Uterus (tissue), 4 donors: ENCODE results near the gene UVRAG. TPM values are rescaled to one million over a fixed set of nuclear protein-coding genes. Genes with fewer than 3 reads are reported as not detected.

Experiments
- DNase-seq, 2 donors: peaks; one replicate each; pipeline ENCODE4 v3.0.0-alpha.2; 2019 to 2020
- H3K27ac ChIP-seq, 2 donors: fragments of 200-600 bp; sonication (generic); 1 replicate in 1 of 2; 2 replicates in 1 of 2; pipeline ENCODE4 v1.5.1; 2016 to 2018
- H3K27me3 ChIP-seq, 2 donors: fragments of 200-600 bp; sonication (generic); one replicate each; pipeline ENCODE4 v1.5.1; 2018 to 2019; ENCODE audit warnings: control low read depth in 1 of 2
- H3K36me3 ChIP-seq, 2 donors: fragments of 200-600 bp; sonication (generic); one replicate each; pipeline ENCODE4 v1.5.1; 2019; ENCODE audit warnings: control low read depth in 1 of 2
- H3K4me1 ChIP-seq, 2 donors: fragments of 200-600 bp; sonication (generic); one replicate each; pipeline ENCODE4 v1.5.1; 2018 to 2019; ENCODE audit warnings: control low read depth in 1 of 2
- H3K4me3 ChIP-seq, 2 donors: fragments of 200-600 bp; sonication (generic); 1 replicate in 1 of 2; 2 replicates in 1 of 2; pipeline ENCODE4 v1.5.1; 2018 to 2019; ENCODE audit warnings: mild to moderate bottlenecking in 1 of 2
- H3K9me3 ChIP-seq, 2 donors: fragments of 200-600 bp; sonication (generic); one replicate each; pipeline ENCODE4 v1.5.1; 2019; ENCODE audit warnings: control low read depth in 1 of 2
- CTCF ChIP-seq, 4 experiments: fragments of 200-600 bp in 2 of 4; fragments of 450-650 bp in 2 of 4; sonication (generic) in 2 of 4; IDR thresholded peaks; one replicate each; pipeline ENCODE4 v1.5.1; 2016 to 2019; ENCODE audit warnings: antibody characterized with exemption in 4 of 4, mild to moderate bottlenecking in 2 of 4, moderate library complexity in 1 of 4
- POLR2A ChIP-seq, 2 donors: fragments of 450-650 bp; IDR thresholded peaks; one replicate each; pipeline ENCODE4 v1.6.1; 2016; ENCODE audit warnings: antibody characterized with exemption in 2 of 2, mild to moderate bottlenecking in 1 of 2, moderate library complexity in 1 of 2
- intact Hi-C: fragments of 100-400 bp; cut with DNase I; formaldehyde crosslinking; loops from one replicate; pipeline ENCODE4 v1.15.1; 2023; ENCODE audit warnings: low total_unique reads
- small RNA-seq: library from RNA; depleted of rRNA; stranded (forward); fragments of <200 nt; gene quantifications from one replicate; pipeline ENCODE3, GENCODE V24; 2016
- total RNA-seq, 4 donors: library from RNA; depleted of rRNA in 3 of 4; stranded (reverse); fragments of >200 nt in 3 of 4; gene quantifications; one replicate each; pipeline versions ENCODE4 v1.1.0 to v1.2.4, GENCODE V29; 2014 to 2023
- donor health status: DM: yes; HTN: yes; CAD: no.

Gene UVRAG
- total RNA-seq, 4 donors from 2014 or later = 14.9 to 42.9 (median 26.4) TPM

- intact Hi-C loops = no loop called here
These were observed 374.7 kb downstream of the UVRAG start for GRCh38 chr11:76189682-76190081.

GRCh38 chr11:76190376-76190775 is 375.4 kb downstream of the UVRAG start:
- DNase-seq = no peak
- Histone ChIP-seq H3K27ac (no peak overlapping the region), H3K27me3 (no peaks in the 10 kb centered on the region), H3K4me3 (no peak overlapping the region), H3K4me1 (no peaks in the 10 kb centered on the region), H3K36me3 (no peaks in the 10 kb centered on the region), H3K9me3 (no peaks in the 10 kb centered on the region)
- intact Hi-C loops = no loop called here
- TF ChIP-seq CTCF (IDR thresholded peaks at IDR 0.05) = no peak
- no peak for TF ChIP-seq POLR2A (IDR thresholded peaks at IDR 0.05)

More at GRCh38 chr11:76189682-76190081, 374.7 kb downstream of the UVRAG start:
- Histone ChIP-seq H3K36me3 (no peaks in the 10 kb centered on the region), H3K27ac (no peak overlapping the region), H3K4me3 (no peak overlapping the region), H3K9me3 (no peaks in the 10 kb centered on the region), H3K4me1 (no peaks in the 10 kb centered on the region), H3K27me3 (no peaks in the 10 kb centered on the region)
- DNase-seq = no peak
- TF ChIP-seq CTCF (IDR thresholded peaks at IDR 0.05) (no peak), POLR2A (IDR thresholded peaks at IDR 0.05) (no peak)

Small RNA genes lying within 50 kb of the gene (small RNA-seq; reads per million reads assigned to genes)
- gene RF00019 (not detected), gene RNA5SP344 (not detected)

Other genes starting within 250 kb of the UVRAG start
- gene MAP6, start 146.2 kb upstream of the UVRAG start, total RNA-seq = 10 to 100 TPM in 3 of 4 donors, 1 to 10 TPM in 1; 7.9 to 22.1 (median 14.4) TPM
- gene MOGAT2, start 97.4 kb upstream of the UVRAG start, total RNA-seq = under 1 TPM in 2 of 4 donors, not detected in 2; 0.29 to 0.62 TPM
- 1 to 10 TPM in 2 of 4 donors, under 1 TPM in 1, not detected in 1; 0.29 to 1.5 (median 1.5) TPM for gene DGAT2, start 46.4 kb upstream of the UVRAG start, total RNA-seq